Esophagus (tissue), 2 donors: ENCODE results near the gene SEC14L6. TPM values are rescaled to one million over a fixed set of nuclear protein-coding genes. Genes with fewer than 3 reads are reported as not detected.
"Not testable (repeated sequence)": the region's sequence is repeated elsewhere in the genome, so short reads cannot be mapped to it uniquely, and the experiment has no call there.

ENCODE experiments used
- H3K27ac ChIP-seq, 2 donors: one replicate each; pipeline ENCODE4 v1.5.1; 2013; ENCODE audit warnings: low read depth in 2 of 2, mild to moderate bottlenecking in 2 of 2, inconsistent platforms in 1 of 2, low read length in 1 of 2, moderate library complexity in 1 of 2
- H3K27me3 ChIP-seq, 2 donors: one replicate each; pipeline ENCODE4 v1.6.1; 2013; ENCODE audit warnings: low read length in 2 of 2, control low read depth in 1 of 2, mild to moderate bottlenecking in 1 of 2; ENCODE audit not compliant: insufficient read depth in 2 of 2, control insufficient read depth in 1 of 2
- H3K36me3 ChIP-seq, 2 donors: one replicate each; pipeline ENCODE4 v1.6.1; 2013; ENCODE audit warnings: low read length in 1 of 2; ENCODE audit not compliant: control insufficient read depth in 2 of 2, insufficient read depth in 2 of 2
- H3K4me1 ChIP-seq, 2 donors: one replicate each; pipeline ENCODE4 v1.6.1; 2013; ENCODE audit warnings: low read length in 1 of 2; ENCODE audit not compliant: control insufficient read depth in 2 of 2, insufficient read depth in 2 of 2
- H3K4me3 ChIP-seq, 2 donors: one replicate each; pipeline ENCODE4 v1.5.1; 2013; ENCODE audit warnings: low read length in 2 of 2, mild to moderate bottlenecking in 2 of 2, low read depth in 1 of 2, moderate library complexity in 1 of 2
- H3K9me3 ChIP-seq, 2 donors: one replicate each; pipeline ENCODE4 v1.6.1; 2013; ENCODE audit warnings: mild to moderate bottlenecking in 2 of 2, low read depth in 1 of 2, low read length in 1 of 2, moderate library complexity in 1 of 2; ENCODE audit not compliant: control insufficient read depth in 2 of 2, insufficient read depth in 1 of 2
- WGBS, 2 donors: extraction: QIAGEN DNeasy Blood & Tissue Kit; methylation state at CpG; one replicate each; pipeline ENCODE4 v1.1.7; 2013; 5-methylcytosine and 5-hydroxymethylcytosine counted together
- polyA plus RNA-seq, 2 donors: library from polyadenylated mRNA; stranded (reverse); fragments of 200-250 nt; gene quantifications; one replicate each; pipeline ENCODE4 v1.2.3, GENCODE V29; 2013
- donor health status: healthy with polysubstance abuse.
- donor health status: Bipolar disorder and iron deficiency.

Gene SEC14L6
- polyA plus RNA-seq, 2 donors: 0.07 TPM; not detected in 1

GRCh38 chr22:30541961-30542810, 4.4 kb downstream of the SEC14L6 start:
- WGBS, 2 donors: 6 to 7% methylated on average over 64 of the region's 64 CpGs
- H3K4me1 ChIP-seq: no peaks in the 10 kb centered on the region
- H3K27ac ChIP-seq: no peak overlapping the region
- peaks cover 3 to 8% of the 10 kb centered on the region in 2 donors for H3K27me3 ChIP-seq
- peak overlapping the region in 1 of 2 donors; percentile 23 for H3K4me3 ChIP-seq
- no peaks in the 10 kb centered on the region for H3K36me3 ChIP-seq
- H3K9me3 ChIP-seq: no peaks in the 10 kb centered on the region

GRCh38 chr22:30541511-30541910, 5.0 kb downstream of the SEC14L6 start:
- H3K27me3 ChIP-seq, H3K27ac ChIP-seq, H3K36me3 ChIP-seq, H3K9me3 ChIP-seq, H3K4me3 ChIP-seq, H3K4me1 ChIP-seq: not testable (repeated sequence)
- 84 to 92% methylated on average over 3 of the region's 3 CpGs for WGBS, 2 donors

GRCh38 chr22:30539368-30539767, 7.2 kb downstream of the SEC14L6 start:
- WGBS, 2 donors: 88 to 98% methylated on average over 1 of the region's 1 CpG
- H3K4me1 ChIP-seq: no peaks in the 10 kb centered on the region

GRCh38 chr22:30538280-30538679, 8.3 kb downstream of the SEC14L6 start:
- Histone ChIP-seq H3K4me1 (no peaks in the 10 kb centered on the region), H3K9me3 (peaks cover 0 to 2% of the 10 kb centered on the region in 2 donors)

More at GRCh38 chr22:30539368-30539767, 7.2 kb downstream of the SEC14L6 start:
- no peak overlapping the region for H3K27ac ChIP-seq
- H3K9me3 ChIP-seq: peaks cover 0 to 2% of the 10 kb centered on the region in 2 donors
- H3K27me3 ChIP-seq: peaks cover 3 to 8% of the 10 kb centered on the region in 2 donors
- H3K36me3 ChIP-seq: no peaks in the 10 kb centered on the region
- no peak overlapping the region for H3K4me3 ChIP-seq

GRCh38 chr22:30537083-30537731, 9.3 kb downstream of the SEC14L6 start:
- H3K9me3 ChIP-seq: peaks cover 0 to 2% of the 10 kb centered on the region in 2 donors
- peaks cover 0 to 5% of the 10 kb centered on the region in 2 donors for H3K27me3 ChIP-seq
- H3K4me3 ChIP-seq: no peak overlapping the region
- no peaks in the 10 kb centered on the region for H3K36me3 ChIP-seq
- H3K4me1 ChIP-seq: no peaks in the 10 kb centered on the region
- H3K27ac ChIP-seq: no peak overlapping the region
- WGBS, 2 donors: 81 to 87% methylated on average over 9 of the region's 9 CpGs

More at GRCh38 chr22:30538280-30538679, 8.3 kb downstream of the SEC14L6 start:
- 83 to 91% methylated on average over 6 of the region's 6 CpGs for WGBS, 2 donors
- Histone ChIP-seq H3K27me3 (peaks cover 3 to 8% of the 10 kb centered on the region in 2 donors), H3K36me3 (no peaks in the 10 kb centered on the region), H3K4me3 (no peak overlapping the region), H3K27ac (no peak overlapping the region)

- Histone ChIP-seq H3K9me3 (peaks cover 0 to 2% of the 10 kb centered on the region in 2 donors), H3K4me1 (no peaks in the 10 kb centered on the region), H3K36me3 (no peaks in the 10 kb centered on the region), H3K4me3 (no peak overlapping the region), H3K27me3 (no peaks in the 10 kb centered on the region), H3K27ac (no peak overlapping the region)
- 89 to 93% methylated on average over 4 of the region's 4 CpGs for WGBS, 2 donors
Observed at GRCh38 chr22:30535182-30535581, 11.4 kb downstream of the SEC14L6 start.

- Histone ChIP-seq H3K27me3 (no peaks in the 10 kb centered on the region), H3K4me1 (no peaks in the 10 kb centered on the region), H3K4me3 (no peak overlapping the region), H3K36me3 (no peaks in the 10 kb centered on the region), H3K27ac (no peak overlapping the region), H3K9me3 (peaks cover 0 to 2% of the 10 kb centered on the region in 2 donors)
- 91 to 93% methylated on average over 17 of the region's 17 CpGs for WGBS, 2 donors
Observed at GRCh38 chr22:30531651-30532608, 14.6 kb downstream of the SEC14L6 start.

GRCh38 chr22:30526656-30527055, 19.9 kb downstream of the SEC14L6 start:
- H3K27me3 ChIP-seq: peaks cover 0 to 2% of the 10 kb centered on the region in 2 donors
- H3K4me3 ChIP-seq: no peak overlapping the region
- H3K9me3 ChIP-seq: no peaks in the 10 kb centered on the region
- no peaks in the 10 kb centered on the region for H3K4me1 ChIP-seq
- WGBS, 2 donors: 82 to 84% methylated on average over 4 of the region's 4 CpGs
- no peak overlapping the region for H3K27ac ChIP-seq
- H3K36me3 ChIP-seq: no peaks in the 10 kb centered on the region
